GM19351 (cell line): ENCODE results near the gene CYTH4.
"Not testable (repeated sequence)": the region's sequence is repeated elsewhere in the genome, so short reads cannot be mapped to it uniquely, and the experiment has no call there.

Experiments used
- ATAC-seq: cut with Tn5 transposase; IDR thresholded peaks from one replicate; pipeline ENCODE4 v1.9.1; 2021; ENCODE audit warnings: mild to moderate bottlenecking, moderate library complexity; ENCODE audit not compliant: unreplicated experiment

The CYTH4 gene

GRCh38 chr22:37326726-37327125, 44.4 kb downstream of the CYTH4 start:
- ATAC-seq = no peak

GRCh38 chr22:37328017-37328416, 45.7 kb downstream of the CYTH4 start:
- no peak for ATAC-seq

- ATAC-seq = not testable (repeated sequence)
Measured at GRCh38 chr22:37328538-37329237, 46.4 kb downstream of the CYTH4 start.

- no peak for ATAC-seq
Measured at GRCh38 chr22:37329238-37330140, 47.2 kb downstream of the CYTH4 start.

- no peak for ATAC-seq
Measured at GRCh38 chr22:37330200-37331033, 48.1 kb downstream of the CYTH4 start.

GRCh38 chr22:37331034-37331428, 48.7 kb downstream of the CYTH4 start:
- no peak for ATAC-seq

- no peak for ATAC-seq
Measured at GRCh38 chr22:37331856-37332536, 49.7 kb downstream of the CYTH4 start.

- no peak for ATAC-seq
Measured at GRCh38 chr22:37333724-37334460, 51.6 kb downstream of the CYTH4 start.

GRCh38 chr22:37334461-37334858, 52.2 kb downstream of the CYTH4 start:
- no peak for ATAC-seq

- ATAC-seq = no peak
Measured at GRCh38 chr22:37334859-37335805, 52.8 kb downstream of the CYTH4 start.

- ATAC-seq = no peak
Measured at GRCh38 chr22:37335806-37336199, 53.5 kb downstream of the CYTH4 start.

- no peak for ATAC-seq
Measured at GRCh38 chr22:37336579-37336978, 54.3 kb downstream of the CYTH4 start.

GRCh38 chr22:37337204-37337943, 55.1 kb downstream of the CYTH4 start:
- ATAC-seq = no peak

- no peak for ATAC-seq
Measured at GRCh38 chr22:37338539-37339246, 56.4 kb downstream of the CYTH4 start.

GRCh38 chr22:37340331-37341262, 58.3 kb downstream of the CYTH4 start:
- no peak for ATAC-seq

GRCh38 chr22:37342065-37342464, 59.8 kb downstream of the CYTH4 start:
- no peak for ATAC-seq
